Thyroid gland (tissue), 4 donors: ENCODE results near the gene UFD1. TPM values are rescaled to one million over a fixed set of nuclear protein-coding genes. Genes with fewer than 3 reads are reported as not detected.

Experiments
- DNase-seq, 2 donors: peaks; one replicate each; pipeline ENCODE4 v3.0.0-alpha.2; 2019
- H3K27ac ChIP-seq, 3 donors: fragments of 200-600 bp; sonication (generic); 1 replicate in 2 of 3; 2 replicates in 1 of 3; pipeline ENCODE4 v1.5.1; 2016 to 2019; ENCODE audit warnings: mild to moderate bottlenecking in 1 of 3, moderate library complexity in 1 of 3
- H3K27me3 ChIP-seq: fragments of 200-600 bp; sonication (generic); one replicate; pipeline ENCODE4 v1.5.1; 2019
- H3K36me3 ChIP-seq, 2 donors: fragments of 200-600 bp; sonication (generic); one replicate each; pipeline ENCODE4 v1.5.1; 2016 to 2019
- H3K4me1 ChIP-seq, 2 donors: fragments of 200-600 bp; sonication (generic); one replicate each; pipeline ENCODE4 v1.5.1; 2017 to 2019
- H3K4me3 ChIP-seq, 3 donors: fragments of 200-600 bp; sonication (generic); replicated peaks in 1 of 3; 1 replicate in 2 of 3; 2 replicates in 1 of 3; pipeline ENCODE4 v1.5.1; 2016; ENCODE audit warnings: mild to moderate bottlenecking in 1 of 3
- H3K9me3 ChIP-seq: fragments of 200-600 bp; sonication (generic); one replicate; pipeline ENCODE4 v1.5.1; 2017
- CTCF ChIP-seq, 6 experiments: fragments of 200-600 bp in 3 of 6; fragments of 450-650 bp in 3 of 6; sonication (generic) in 3 of 6; IDR thresholded peaks; one replicate each; pipeline ENCODE4 v1.5.1; 2016 to 2019; ENCODE audit warnings: antibody characterized with exemption in 6 of 6, mild to moderate bottlenecking in 2 of 6, inconsistent platforms in 1 of 6, moderate library complexity in 1 of 6
- POLR2A ChIP-seq, 2 donors: fragments of 450-650 bp; IDR thresholded peaks; one replicate each; pipeline ENCODE4 v1.6.1; 2017; ENCODE audit warnings: antibody characterized with exemption in 2 of 2, mild to moderate bottlenecking in 2 of 2, moderate library complexity in 1 of 2
- WGBS, 2 donors: methylation state at CpG; one replicate each; pipeline ENCODE4 v1.1.5; 2017; 5-methylcytosine and 5-hydroxymethylcytosine counted together
- intact Hi-C: fragments of 100-400 bp; cut with DNase I; formaldehyde crosslinking; loops from one replicate; pipeline ENCODE4 v1.15.1; 2023
- total RNA-seq, 4 donors: library from RNA; depleted of rRNA; stranded (reverse); fragments of >200 nt; gene quantifications; one replicate each; pipeline ENCODE4 v1.2.3, GENCODE V29; 2016

Gene UFD1
- total RNA-seq, 4 donors from 2014 or later, result 29.3 to 52.7 (median 44.2) TPM

GRCh38 chr22:19514831-19515565, 36.0 kb upstream of the UFD1 start:
- Histone ChIP-seq H3K9me3 (no peaks in the 10 kb centered on the region), H3K36me3 (no peaks in the 10 kb centered on the region), H3K4me1 (no peaks in the 10 kb centered on the region), H3K4me3 (no peak overlapping the region), H3K27me3 (no peaks in the 10 kb centered on the region), H3K27ac (no peak overlapping the region)
- intact Hi-C loops, result no loop called here
- DNase-seq, result no peak
- 89 to 93% methylated on average over 9 of the region's 14 CpGs for WGBS, 2 donors
- TF ChIP-seq POLR2A (IDR thresholded peaks at IDR 0.05), result no peak
- TF ChIP-seq CTCF (IDR thresholded peaks at IDR 0.05), result no peak

DNA sequence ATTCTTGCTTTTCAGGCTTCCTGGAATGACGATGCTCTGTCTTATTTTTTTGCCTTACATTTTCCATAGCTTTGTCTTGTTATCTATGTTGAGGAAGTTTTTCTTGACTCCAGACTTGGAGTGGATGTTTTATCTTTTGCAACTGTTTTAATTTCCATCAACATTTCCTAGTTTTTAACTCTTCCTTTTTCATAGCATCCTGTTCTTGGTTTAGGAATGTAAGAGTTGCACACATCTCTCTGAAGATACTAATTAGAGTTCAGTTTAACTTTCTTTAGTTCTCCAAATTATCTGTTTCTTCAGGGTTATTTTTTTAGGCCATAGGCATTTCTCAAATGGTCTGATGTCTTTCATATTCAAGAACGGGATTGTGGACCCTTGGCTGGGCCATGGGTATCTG, 34.8 kb upstream of the UFD1 start:
- no peak for DNase-seq
- no peaks in the 10 kb centered on the region for H3K4me1 ChIP-seq
- no peaks in the 10 kb centered on the region for H3K36me3 ChIP-seq
- H3K9me3 ChIP-seq, result no peaks in the 10 kb centered on the region
- 50 to 74% methylated on average over 2 of the region's 2 CpGs for WGBS, 2 donors
- no peaks in the 10 kb centered on the region for H3K27me3 ChIP-seq
- H3K27ac ChIP-seq, result no peak overlapping the region
- intact Hi-C loops, result no loop called here
- no peak overlapping the region for H3K4me3 ChIP-seq
- TF ChIP-seq CTCF (IDR thresholded peaks at IDR 0.05) (no peak), POLR2A (IDR thresholded peaks at IDR 0.05) (no peak)

- no peak overlapping the region for H3K4me3 ChIP-seq
- no peak for DNase-seq
- intact Hi-C loops, result no loop called here
- no peaks in the 10 kb centered on the region for H3K4me1 ChIP-seq
- TF ChIP-seq CTCF (IDR thresholded peaks at IDR 0.05) (no peak), POLR2A (IDR thresholded peaks at IDR 0.05) (no peak)
- 92 to 99% methylated on average over 2 of the region's 2 CpGs for WGBS, 2 donors
- H3K27me3 ChIP-seq, result no peaks in the 10 kb centered on the region
- no peaks in the 10 kb centered on the region for H3K36me3 ChIP-seq
- no peaks in the 10 kb centered on the region for H3K9me3 ChIP-seq
- H3K27ac ChIP-seq, result no peak overlapping the region
These were observed 31.9 kb upstream of the UFD1 start for GRCh38 chr22:19510919-19511341.

DNA sequence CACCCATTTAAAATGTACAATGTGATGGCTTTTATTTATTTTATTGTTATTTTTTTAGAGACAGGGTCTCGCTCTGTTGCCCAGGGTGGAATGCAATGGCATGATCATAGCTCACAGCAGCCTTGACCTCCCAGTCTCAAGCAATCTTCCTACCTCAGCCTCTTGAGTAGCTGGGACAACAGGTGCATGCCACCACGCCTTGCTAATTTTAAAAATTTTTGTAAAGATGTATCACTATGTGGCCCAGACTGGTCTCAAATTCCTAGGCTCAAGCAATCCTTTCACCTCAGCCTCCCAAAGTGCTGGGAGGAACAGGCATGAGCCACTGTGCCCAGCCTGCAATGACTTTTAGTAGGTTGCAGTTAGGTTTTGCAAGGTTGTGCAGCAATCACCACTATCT, 30.9 kb upstream of the UFD1 start:
- no peaks in the 10 kb centered on the region for H3K36me3 ChIP-seq
- 94 to 100% methylated on average over 2 of the region's 2 CpGs for WGBS, 2 donors
- no peaks in the 10 kb centered on the region for H3K27me3 ChIP-seq
- no peaks in the 10 kb centered on the region for H3K9me3 ChIP-seq
- intact Hi-C loops, result no loop called here
- no peak overlapping the region for H3K4me3 ChIP-seq
- TF ChIP-seq CTCF (IDR thresholded peaks at IDR 0.05), result no peak
- no peak for TF ChIP-seq POLR2A (IDR thresholded peaks at IDR 0.05)
- DNase-seq, result no peak
- H3K4me1 ChIP-seq, result no peaks in the 10 kb centered on the region
- H3K27ac ChIP-seq, result no peak overlapping the region

DNA sequence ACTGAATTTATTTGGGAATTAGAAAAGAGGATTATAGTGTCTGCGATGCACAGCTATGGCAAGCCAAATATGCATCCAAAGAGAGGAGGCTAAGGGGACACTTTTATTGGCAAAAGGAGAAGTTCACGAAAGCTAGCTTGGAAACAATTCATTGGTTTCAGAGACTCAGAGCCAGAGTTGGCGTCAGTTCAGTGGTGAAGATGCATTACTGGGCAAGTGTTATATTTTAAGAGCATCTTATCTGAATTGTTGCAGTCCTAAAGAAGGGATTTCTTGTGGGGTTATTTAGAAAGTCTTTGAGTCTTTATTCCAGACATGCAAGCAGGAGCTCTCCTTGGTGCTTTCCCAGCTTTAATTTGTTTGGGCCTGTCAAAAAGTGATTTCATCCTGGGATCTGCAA, 30.2 kb upstream of the UFD1 start:
- Histone ChIP-seq H3K9me3 (no peaks in the 10 kb centered on the region), H3K27me3 (no peaks in the 10 kb centered on the region), H3K36me3 (no peaks in the 10 kb centered on the region), H3K27ac (no peak overlapping the region), H3K4me3 (no peak overlapping the region), H3K4me1 (no peaks in the 10 kb centered on the region)
- 85 to 87% methylated on average over 3 of the region's 3 CpGs for WGBS, 2 donors
- DNase-seq, result no peak
- intact Hi-C loops, result no loop called here
- TF ChIP-seq CTCF (IDR thresholded peaks at IDR 0.05) (no peak), POLR2A (IDR thresholded peaks at IDR 0.05) (no peak)
